ENCODE results near the gene KIAA0825. TPM values are rescaled to one million over a fixed set of nuclear protein-coding genes. Genes with fewer than 3 reads are reported as not detected.
A peak's percentile ranks its signal among the peaks of the same experiment; 100 is the strongest.

The KIAA0825 gene
- total RNA-seq, 1 experiment from 2014 or later: 1.6 TPM

GRCh38 chr5:94159144-94159543 lies 459.3 kb downstream of the KIAA0825 start:
- H3K9me3 ChIP-seq (ENCODE audit: control insufficient read depth, insufficient read depth, low read depth, low read length): no peaks in the 10 kb centered on the region
- no peak overlapping the region for H3K4me3 ChIP-seq (ENCODE audit: low read depth in 2 of 2, low read length in 2 of 2)
- ATAC-seq (no peak), DNase-seq (ENCODE audit: low read depth, low spot score) (no peak)
- in situ Hi-C loops (cut with HindIII; ENCODE audit: low pct_unique_long_range_greater_than_20kb, low sequenced_read_pairs): no loop called here
- POLR2A ChIA-PET: no interaction called here
- no peaks in the 10 kb centered on the region for H3K4me1 ChIP-seq (ENCODE audit: control insufficient read depth, insufficient read depth, low read length)
- BruUV-seq (replicated peaks): no TSS peak
- H3K27me3 ChIP-seq (ENCODE audit: control insufficient read depth, insufficient read depth, low read length): 0 out of 2 replicates have a peak, but pooled peaks cover 2% of the 10 kb centered on the region
- CTCF ChIA-PET: no interaction called here
- intact Hi-C loops (cut with micrococcal nuclease; ENCODE audit: unreplicated experiment): no loop called here
- no peak overlapping the region for H3K27ac ChIP-seq (ENCODE audit: low read length)
- no peaks in the 10 kb centered on the region for H3K36me3 ChIP-seq (ENCODE audit: control insufficient read depth, insufficient read depth, low read length)
- TF ChIP-seq, protein P1, sequence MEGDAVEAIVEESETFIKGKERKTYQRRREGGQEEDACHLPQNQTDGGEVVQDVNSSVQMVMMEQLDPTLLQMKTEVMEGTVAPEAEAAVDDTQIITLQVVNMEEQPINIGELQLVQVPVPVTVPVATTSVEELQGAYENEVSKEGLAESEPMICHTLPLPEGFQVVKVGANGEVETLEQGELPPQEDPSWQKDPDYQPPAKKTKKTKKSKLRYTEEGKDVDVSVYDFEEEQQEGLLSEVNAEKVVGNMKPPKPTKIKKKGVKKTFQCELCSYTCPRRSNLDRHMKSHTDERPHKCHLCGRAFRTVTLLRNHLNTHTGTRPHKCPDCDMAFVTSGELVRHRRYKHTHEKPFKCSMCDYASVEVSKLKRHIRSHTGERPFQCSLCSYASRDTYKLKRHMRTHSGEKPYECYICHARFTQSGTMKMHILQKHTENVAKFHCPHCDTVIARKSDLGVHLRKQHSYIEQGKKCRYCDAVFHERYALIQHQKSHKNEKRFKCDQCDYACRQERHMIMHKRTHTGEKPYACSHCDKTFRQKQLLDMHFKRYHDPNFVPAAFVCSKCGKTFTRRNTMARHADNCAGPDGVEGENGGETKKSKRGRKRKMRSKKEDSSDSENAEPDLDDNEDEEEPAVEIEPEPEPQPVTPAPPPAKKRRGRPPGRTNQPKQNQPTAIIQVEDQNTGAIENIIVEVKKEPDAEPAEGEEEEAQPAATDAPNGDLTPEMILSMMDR (IDR thresholded peaks at IDR 0.05): peak; percentile 17; the same call in 1 of the 2 replicates
- TF ChIP-seq SIN3A (IDR thresholded peaks at IDR 0.05; ENCODE audit: borderline replicate concordance, insufficient read depth, low read depth, low read length): no peak
- no peak for TF ChIP-seq REST (IDR thresholded peaks at IDR 0.05; ENCODE audit: insufficient read depth in 1 of 2, low read depth in 2 of 2, low read length in 1 of 2)
- TF ChIP-seq TCF7L2 (IDR thresholded peaks at IDR 0.05; ENCODE audit: low read depth, low read length): no peak
- TF ChIP-seq POLR2AphosphoS5 (IDR thresholded peaks at IDR 0.05; ENCODE audit: low read depth, low read length): no peak

DNA sequence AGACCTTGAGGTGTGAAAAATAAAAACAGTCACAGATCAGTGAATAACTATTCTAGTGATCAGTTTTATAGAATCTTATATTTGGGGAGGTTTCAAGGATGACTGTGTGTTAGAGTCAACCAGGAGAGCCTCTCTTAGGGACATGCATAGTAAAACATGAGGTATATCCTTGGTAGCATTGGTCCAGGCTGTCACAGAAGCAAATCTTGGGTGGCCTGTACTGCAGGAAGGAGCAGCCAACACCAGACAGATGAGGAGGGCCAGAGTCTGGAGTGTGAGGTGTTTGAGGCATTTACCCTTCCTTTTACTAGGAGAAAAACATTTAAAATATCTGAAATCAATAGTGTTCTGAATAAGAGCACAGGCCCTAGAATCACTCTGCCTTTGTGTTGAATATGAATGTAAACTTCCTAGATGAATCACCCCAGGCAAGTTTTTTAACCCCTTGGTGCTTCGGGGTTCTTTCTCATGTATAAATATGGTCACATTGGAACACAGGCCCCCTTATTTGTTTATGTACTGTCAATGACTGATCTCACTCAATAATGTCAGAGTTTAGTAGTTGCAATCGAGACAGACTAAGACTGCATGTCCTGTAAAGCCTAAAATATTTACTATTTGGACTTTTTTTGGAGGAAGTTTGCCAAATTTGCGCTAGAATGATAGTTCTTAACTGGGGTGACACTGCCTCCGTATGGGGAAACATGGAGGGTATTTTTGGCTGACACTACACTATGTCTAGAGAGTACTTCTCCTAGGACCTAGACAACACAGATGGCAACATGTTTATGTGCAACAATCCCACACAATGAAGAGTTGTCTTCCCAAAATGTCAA lies 460.5 kb downstream of the KIAA0825 start:
- in situ Hi-C loops (cut with HindIII; ENCODE audit: low pct_unique_long_range_greater_than_20kb, low sequenced_read_pairs) (no loop called here), intact Hi-C loops (cut with micrococcal nuclease; ENCODE audit: unreplicated experiment) (no loop called here)
- TF ChIP-seq, protein P1 (IDR thresholded peaks at IDR 0.05): no peak
- TF ChIP-seq REST (IDR thresholded peaks at IDR 0.05; ENCODE audit: insufficient read depth in 1 of 2, low read depth in 2 of 2, low read length in 1 of 2) (no peak), TCF7L2 (IDR thresholded peaks at IDR 0.05; ENCODE audit: low read depth, low read length) (no peak), SIN3A (IDR thresholded peaks at IDR 0.05; ENCODE audit: borderline replicate concordance, insufficient read depth, low read depth, low read length) (no peak), POLR2AphosphoS5 (IDR thresholded peaks at IDR 0.05; ENCODE audit: low read depth, low read length) (no peak)
- no TSS peak for BruUV-seq (replicated peaks)
- Histone ChIP-seq H3K4me3 (ENCODE audit: low read depth in 2 of 2, low read length in 2 of 2) (no peak overlapping the region), H3K36me3 (ENCODE audit: control insufficient read depth, insufficient read depth, low read length) (no peaks in the 10 kb centered on the region), H3K9me3 (ENCODE audit: control insufficient read depth, insufficient read depth, low read depth, low read length) (no peaks in the 10 kb centered on the region), H3K27ac (ENCODE audit: low read length) (no peak overlapping the region), H3K27me3 (ENCODE audit: control insufficient read depth, insufficient read depth, low read length) (0 out of 2 replicates have a peak, but pooled peaks cover 2% of the 10 kb centered on the region), H3K4me1 (ENCODE audit: control insufficient read depth, insufficient read depth, low read length) (no peaks in the 10 kb centered on the region)
- ChIA-PET POLR2A (no interaction called here), CTCF (no interaction called here)
- ATAC-seq: no peak
- no peak for DNase-seq (ENCODE audit: low read depth, low spot score)

Measured in Panc1 (cell line).